Activated CD4-positive, alpha-beta memory T cell treated with anti-CD3 and anti-CD28 coated beads, Interleukin-2, amount 10 ng/mL, durations not matched to agents 7 days and 5 days (primary cell): Measurements from ENCODE around the gene ZBTB40. TPM values are rescaled to one million over a fixed set of nuclear protein-coding genes. Genes with fewer than 3 reads are reported as not detected.

Experiments
- CTCF ChIA-PET: fragments of 350-600 bp; sonication (Branson Sonifier 250); formaldehyde crosslinking; loops from one replicate; lab custom pipeline; 2021; ENCODE audit warnings: antibody characterized with exemption, inconsistent platforms; lab: Charles Lee
- POLR2A ChIA-PET: fragments of 350-600 bp; sonication (Branson Sonifier 250); formaldehyde crosslinking; loops from one replicate; lab custom pipeline; 2021; ENCODE audit warnings: antibody characterized with exemption; lab: Charles Lee
- DNase-seq: peaks from one replicate; pipeline ENCODE4 v3.0.0-alpha.2; 2020
- H3K27ac Mint-ChIP-seq: one replicate; pipeline ENCODE4 v1.8.0; 2021; ENCODE audit warnings: mild to moderate bottlenecking, mixed read lengths
- H3K27me3 Mint-ChIP-seq: one replicate; pipeline ENCODE4 v1.8.0; 2021; ENCODE audit warnings: mixed read lengths
- H3K36me3 Mint-ChIP-seq: one replicate; pipeline ENCODE4 v1.8.0; 2021; ENCODE audit warnings: low read depth, mixed read lengths
- H3K4me1 Mint-ChIP-seq: one replicate; pipeline ENCODE4 v1.8.0; 2021; ENCODE audit warnings: mixed read lengths
- H3K4me3 Mint-ChIP-seq: one replicate; pipeline ENCODE4 v1.8.0; 2021; ENCODE audit warnings: mild to moderate bottlenecking, mixed read lengths
- H3K9me3 Mint-ChIP-seq: one replicate; pipeline ENCODE4 v1.8.0; 2021; ENCODE audit warnings: mixed read lengths
- total RNA-seq, 2 experiments: library from RNA; stranded (reverse); gene quantifications; one replicate each; pipeline ENCODE4 v1.2.3, GENCODE V29; 2021

ZBTB40 gene
- total RNA-seq, 2 experiments from 2014 or later, result 15.2 to 15.3 TPM

DNA sequence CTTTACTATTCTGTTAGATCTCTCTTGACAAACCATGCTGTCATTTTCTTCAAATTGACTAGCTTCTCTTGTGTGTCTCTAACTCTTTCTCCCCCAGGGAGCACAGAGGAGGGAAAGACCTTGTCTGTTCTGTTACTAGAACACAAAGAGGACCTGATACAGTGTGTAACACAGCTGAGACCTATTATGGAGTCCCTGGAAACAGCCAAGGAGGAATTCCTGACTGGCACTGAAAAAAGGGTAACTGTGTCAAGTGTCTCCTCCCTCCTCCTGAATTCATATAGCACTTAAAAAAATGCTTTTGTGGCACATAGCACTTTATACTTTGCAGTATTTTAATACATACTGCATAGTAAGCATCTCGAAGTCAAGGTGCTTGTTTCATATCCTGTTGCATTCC, 50.6 kb downstream of the ZBTB40 start:
- POLR2A ChIA-PET, result no interaction called here
- CTCF ChIA-PET, result no interaction called here
- H3K36me3 Mint-ChIP-seq, result peaks cover 9% of the 10 kb centered on the region

GRCh38 chr1:22503721-22504410, 52.2 kb downstream of the ZBTB40 start:
- CTCF ChIA-PET, result no interaction called here
- DNase-seq, result no peak
- no peaks in the 10 kb centered on the region for H3K27me3 Mint-ChIP-seq
- no peak overlapping the region for H3K27ac Mint-ChIP-seq
- no peaks in the 10 kb centered on the region for H3K4me1 Mint-ChIP-seq
- POLR2A ChIA-PET, result interaction anchor here (0.9 kb wide), 1 partner anchor 11 kb away, joined by 3 read pairs; no protein-coding TSS in a partner anchor
- no peaks in the 10 kb centered on the region for H3K9me3 Mint-ChIP-seq
- H3K4me3 Mint-ChIP-seq, result no peak overlapping the region
- peaks cover 20% of the 10 kb centered on the region for H3K36me3 Mint-ChIP-seq

More for the DNA sequence above, 50.6 kb downstream of the ZBTB40 start:
- Mint-ChIP-seq H3K4me1 (no peaks in the 10 kb centered on the region), H3K27me3 (no peaks in the 10 kb centered on the region), H3K27ac (no peak overlapping the region), H3K4me3 (no peak overlapping the region), H3K9me3 (no peaks in the 10 kb centered on the region)
- DNase-seq, result no peak

DNA sequence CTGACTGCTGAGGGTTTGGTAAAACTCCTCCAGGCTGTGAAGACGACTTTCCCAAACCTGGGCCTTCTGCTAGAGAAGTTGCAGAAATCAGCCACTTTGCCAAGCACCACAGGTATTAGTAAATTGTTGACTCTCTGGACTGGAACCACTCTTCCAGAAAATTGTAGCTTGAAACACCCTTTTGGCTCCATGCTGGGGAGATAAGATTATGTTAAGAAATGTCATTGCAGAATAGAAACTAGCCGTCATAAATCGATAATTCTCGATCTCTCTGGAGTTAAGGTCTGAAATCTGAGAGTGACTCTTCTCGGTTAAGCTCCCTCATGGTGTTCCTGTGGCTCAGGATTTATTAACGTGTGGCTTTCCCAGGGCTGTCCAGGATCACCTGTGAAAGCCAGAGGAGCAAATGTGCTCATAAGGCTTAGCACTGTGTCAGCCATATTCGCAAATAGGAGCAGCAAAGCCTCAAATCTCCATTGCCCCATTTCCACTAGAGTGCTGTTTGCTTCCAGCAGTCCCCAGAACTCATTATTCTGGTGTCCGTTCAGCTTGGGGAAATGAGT, 54.6 kb downstream of the ZBTB40 start:
- H3K27ac Mint-ChIP-seq, result no peak overlapping the region
- DNase-seq, result no peak
- H3K4me1 Mint-ChIP-seq, result no peaks in the 10 kb centered on the region
- POLR2A ChIA-PET, result no interaction called here
- no peaks in the 10 kb centered on the region for H3K9me3 Mint-ChIP-seq
- no peaks in the 10 kb centered on the region for H3K27me3 Mint-ChIP-seq
- CTCF ChIA-PET, result no interaction called here
- H3K4me3 Mint-ChIP-seq, result no peak overlapping the region
- peaks cover 28% of the 10 kb centered on the region for H3K36me3 Mint-ChIP-seq

GRCh38 chr1:22507587-22507986, 55.9 kb downstream of the ZBTB40 start:
- ChIA-PET POLR2A (no interaction called here), CTCF (no interaction called here)
- no peak for DNase-seq
- no peaks in the 10 kb centered on the region for H3K4me1 Mint-ChIP-seq
- peaks cover 35% of the 10 kb centered on the region for H3K36me3 Mint-ChIP-seq
- no peak overlapping the region for H3K4me3 Mint-ChIP-seq
- H3K9me3 Mint-ChIP-seq, result no peaks in the 10 kb centered on the region
- no peaks in the 10 kb centered on the region for H3K27me3 Mint-ChIP-seq
- H3K27ac Mint-ChIP-seq, result no peak overlapping the region

DNA sequence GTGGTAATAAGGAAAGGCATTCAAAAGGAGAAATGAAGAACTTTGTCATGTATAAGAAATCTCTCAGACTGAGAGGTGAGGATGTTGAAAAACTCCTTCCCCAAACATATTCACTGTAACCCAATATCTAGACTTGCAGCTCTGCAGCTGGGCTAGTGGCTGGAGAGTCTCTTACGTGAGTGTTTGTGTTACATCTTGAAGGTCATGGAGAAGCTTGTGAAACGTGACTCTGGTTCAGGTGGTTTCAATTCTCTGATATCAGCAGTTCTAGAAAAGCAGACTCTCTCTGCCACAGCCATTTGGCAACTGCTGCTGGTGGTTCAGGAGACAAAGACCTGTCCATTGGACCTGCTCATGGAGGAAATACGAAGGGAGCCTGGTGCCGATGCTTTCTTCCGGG, 56.7 kb downstream of the ZBTB40 start:
- CTCF ChIA-PET, result no interaction called here
- no peaks in the 10 kb centered on the region for H3K4me1 Mint-ChIP-seq

GRCh38 chr1:22508991-22509390, 57.3 kb downstream of the ZBTB40 start:
- H3K9me3 Mint-ChIP-seq, result no peaks in the 10 kb centered on the region
- no peak overlapping the region for H3K4me3 Mint-ChIP-seq
- ChIA-PET POLR2A (no interaction called here), CTCF (no interaction called here)
- no peak for DNase-seq
- H3K27ac Mint-ChIP-seq, result no peak overlapping the region
- H3K27me3 Mint-ChIP-seq, result no peaks in the 10 kb centered on the region
- peaks cover 41% of the 10 kb centered on the region for H3K36me3 Mint-ChIP-seq
- H3K4me1 Mint-ChIP-seq, result no peaks in the 10 kb centered on the region

More for the DNA sequence above, 56.7 kb downstream of the ZBTB40 start:
- Mint-ChIP-seq H3K4me3 (no peak overlapping the region), H3K27ac (no peak overlapping the region), H3K36me3 (peaks cover 38% of the 10 kb centered on the region), H3K9me3 (no peaks in the 10 kb centered on the region), H3K27me3 (no peaks in the 10 kb centered on the region)
- DNase-seq, result no peak
- POLR2A ChIA-PET, result no interaction called here

- CTCF ChIA-PET, result interaction anchor here (1.0 kb wide), 1 partner anchor 457 kb away, joined by 3 read pairs; no protein-coding TSS in a partner anchor
- POLR2A ChIA-PET, result no interaction called here
- H3K4me1 Mint-ChIP-seq, result no peaks in the 10 kb centered on the region
- peaks cover 41% of the 10 kb centered on the region for H3K36me3 Mint-ChIP-seq
- no peaks in the 10 kb centered on the region for H3K9me3 Mint-ChIP-seq
- no peak overlapping the region for H3K27ac Mint-ChIP-seq
- no peaks in the 10 kb centered on the region for H3K27me3 Mint-ChIP-seq
- no peak overlapping the region for H3K4me3 Mint-ChIP-seq
- no peak for DNase-seq
Measured at GRCh38 chr1:22509815-22510214, 58.2 kb downstream of the ZBTB40 start.

- no peak for DNase-seq
- Mint-ChIP-seq H3K27me3 (no peaks in the 10 kb centered on the region), H3K4me3 (no peak overlapping the region), H3K27ac (no peak overlapping the region), H3K9me3 (no peaks in the 10 kb centered on the region), H3K4me1 (no peaks in the 10 kb centered on the region), H3K36me3 (peaks cover 34% of the 10 kb centered on the region)
- ChIA-PET CTCF (no interaction called here), POLR2A (no interaction called here)
Measured at GRCh38 chr1:22512873-22513272, 61.2 kb downstream of the ZBTB40 start.

GRCh38 chr1:22516906-22517571, 65.4 kb downstream of the ZBTB40 start:
- Mint-ChIP-seq H3K4me3 (no peak overlapping the region), H3K4me1 (no peaks in the 10 kb centered on the region), H3K27ac (no peak overlapping the region), H3K36me3 (peaks cover 27% of the 10 kb centered on the region), H3K9me3 (no peaks in the 10 kb centered on the region), H3K27me3 (no peaks in the 10 kb centered on the region)
- ChIA-PET POLR2A (no interaction called here), CTCF (no interaction called here)
- no peak for DNase-seq

DNA sequence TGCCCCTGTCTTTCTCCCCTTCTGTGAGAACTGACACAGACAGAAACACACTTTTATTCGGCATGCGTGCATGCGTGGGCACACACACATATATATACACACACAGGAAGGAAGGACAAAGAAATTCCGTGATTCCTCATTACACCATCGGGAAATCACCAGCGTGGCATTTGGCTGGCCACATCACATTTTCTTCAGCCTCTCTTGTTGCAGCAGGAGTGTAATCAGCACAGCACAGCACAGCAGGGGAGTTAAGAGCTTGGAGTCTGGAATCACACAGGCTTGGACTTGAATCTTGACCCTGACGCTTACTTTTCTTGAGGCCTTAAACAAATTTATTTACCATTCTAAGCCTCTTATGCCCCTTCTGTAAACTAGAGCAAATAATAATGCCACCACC, 66.3 kb downstream of the ZBTB40 start:
- Mint-ChIP-seq H3K4me1 (no peaks in the 10 kb centered on the region), H3K36me3 (peaks cover 28% of the 10 kb centered on the region), H3K9me3 (no peaks in the 10 kb centered on the region), H3K27me3 (no peaks in the 10 kb centered on the region), H3K27ac (no peak overlapping the region), H3K4me3 (no peak overlapping the region)
- ChIA-PET POLR2A (no interaction called here), CTCF (no interaction called here)
- DNase-seq, result no peak

DNA sequence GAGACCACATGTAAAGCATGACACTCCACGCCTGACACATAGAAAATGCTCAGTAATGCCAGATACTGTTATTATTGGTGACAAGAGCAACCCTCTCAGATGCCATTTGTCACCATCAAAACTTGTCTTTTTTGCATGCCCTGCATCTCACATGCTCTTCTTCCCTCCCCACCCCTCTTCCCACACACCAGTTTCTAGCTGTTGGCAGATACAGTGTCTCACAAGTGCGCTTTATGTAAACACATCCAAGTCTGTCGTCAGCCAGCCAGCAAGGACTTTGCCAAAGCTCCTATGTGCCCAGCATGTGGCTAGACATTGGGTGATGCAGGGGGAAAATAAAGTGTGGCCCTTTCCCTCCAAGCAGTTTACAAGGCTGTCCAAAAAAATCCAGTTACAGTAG, 66.7 kb downstream of the ZBTB40 start:
- no peaks in the 10 kb centered on the region for H3K9me3 Mint-ChIP-seq
- no peak overlapping the region for H3K4me3 Mint-ChIP-seq
- peaks cover 27% of the 10 kb centered on the region for H3K36me3 Mint-ChIP-seq
- no peaks in the 10 kb centered on the region for H3K27me3 Mint-ChIP-seq
- DNase-seq, result no peak
- ChIA-PET POLR2A (no interaction called here), CTCF (no interaction called here)
- H3K4me1 Mint-ChIP-seq, result no peaks in the 10 kb centered on the region
- H3K27ac Mint-ChIP-seq, result no peak overlapping the region

DNA sequence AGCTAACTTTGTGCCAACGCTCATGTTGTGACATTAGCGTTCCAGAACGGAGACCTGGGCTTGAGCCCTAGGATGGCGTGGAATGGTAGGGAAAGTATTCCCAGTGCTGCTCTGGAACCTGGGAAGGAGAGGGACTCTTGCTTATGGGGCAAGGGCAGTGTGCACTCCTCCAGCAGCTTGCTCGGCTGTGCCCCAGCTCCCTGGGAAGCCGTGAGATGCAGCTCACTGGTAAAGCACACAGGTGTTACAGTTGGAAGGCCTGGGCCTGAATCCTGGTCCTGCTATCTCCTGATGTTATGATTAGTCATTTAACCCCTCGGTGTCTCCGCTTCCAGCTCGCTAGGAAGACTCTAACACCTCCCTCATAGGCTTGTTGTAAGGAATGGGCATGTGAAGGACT, 69.2 kb downstream of the ZBTB40 start:
- no peak for DNase-seq

GRCh38 chr1:22521692-22522091, 70.0 kb downstream of the ZBTB40 start:
- peaks cover 27% of the 10 kb centered on the region for H3K36me3 Mint-ChIP-seq
- H3K4me3 Mint-ChIP-seq, result no peak overlapping the region

More for the DNA sequence above, 69.2 kb downstream of the ZBTB40 start:
- Mint-ChIP-seq H3K4me1 (no peaks in the 10 kb centered on the region), H3K27me3 (no peaks in the 10 kb centered on the region), H3K36me3 (peaks cover 25% of the 10 kb centered on the region), H3K4me3 (no peak overlapping the region), H3K9me3 (no peaks in the 10 kb centered on the region), H3K27ac (no peak overlapping the region)
- CTCF ChIA-PET, result no interaction called here
- POLR2A ChIA-PET, result no interaction called here

More at GRCh38 chr1:22521692-22522091, 70.0 kb downstream of the ZBTB40 start:
- Mint-ChIP-seq H3K27me3 (no peaks in the 10 kb centered on the region), H3K4me1 (no peaks in the 10 kb centered on the region), H3K27ac (no peak overlapping the region), H3K9me3 (no peaks in the 10 kb centered on the region)
- ChIA-PET POLR2A (no interaction called here), CTCF (no interaction called here)
- DNase-seq, result no peak
